Limb (tissue), 2 donors: Measurements from ENCODE around the gene POM121C.
"Not testable (repeated sequence)": the region's sequence is repeated elsewhere in the genome, so short reads cannot be mapped to it uniquely, and the experiment has no call there.

Experiments used
- DNase-seq, 2 donors: peaks; one replicate each; pipeline ENCODE4 v3.0.0-alpha.2; 2016; ENCODE audit errors: extremely low spot score in 2 of 2

Gene POM121C

DNA sequence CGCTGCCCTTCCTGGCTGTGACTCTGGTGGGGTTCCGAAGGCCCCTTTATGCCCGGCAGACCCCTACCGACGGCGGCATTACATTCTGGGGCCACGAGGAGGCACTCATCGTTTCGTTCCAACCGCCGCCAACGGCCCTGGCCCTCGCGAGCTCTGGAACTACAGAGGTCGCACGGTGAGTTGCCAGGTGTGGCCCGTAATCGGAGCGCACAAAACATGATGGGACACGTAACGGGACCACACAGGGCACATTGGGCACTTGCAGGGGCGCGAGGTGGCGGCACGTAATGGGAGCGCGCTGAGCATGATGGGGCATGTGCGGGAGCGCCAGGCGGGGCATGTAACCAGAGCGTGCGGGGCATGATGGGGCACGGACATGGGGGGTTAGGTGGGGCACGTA, 90.8 kb downstream of the POM121C start, which contains the start of gene TRIM73:
TSS of gene TRIM73 (plus strand) at position 301 of the 400 bp plus-strand sequence. CDS start 3,305 bp downstream, outside the sequence.
- not testable (repeated sequence) for DNase-seq

DNA sequence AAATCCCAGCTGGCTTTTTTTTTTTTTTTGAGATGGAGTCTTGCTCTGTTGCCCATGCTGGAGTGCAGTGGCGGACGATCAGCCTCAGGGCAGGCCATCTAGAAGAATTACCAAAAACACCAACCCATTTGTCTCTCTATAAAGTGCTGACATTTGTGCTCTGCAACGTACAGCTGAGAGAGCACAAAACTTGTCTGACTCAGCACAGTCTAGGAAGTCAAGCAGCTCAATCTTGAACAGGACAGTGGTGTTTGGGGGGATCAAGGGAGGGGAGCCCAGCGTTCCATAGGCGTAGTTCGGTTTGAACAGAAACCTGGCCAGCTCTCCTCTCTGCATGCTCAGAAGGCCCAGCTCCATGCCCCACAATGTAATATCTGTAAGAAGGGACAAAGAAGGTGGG, 92.9 kb downstream of the POM121C start:
- not testable (repeated sequence) for DNase-seq

DNA sequence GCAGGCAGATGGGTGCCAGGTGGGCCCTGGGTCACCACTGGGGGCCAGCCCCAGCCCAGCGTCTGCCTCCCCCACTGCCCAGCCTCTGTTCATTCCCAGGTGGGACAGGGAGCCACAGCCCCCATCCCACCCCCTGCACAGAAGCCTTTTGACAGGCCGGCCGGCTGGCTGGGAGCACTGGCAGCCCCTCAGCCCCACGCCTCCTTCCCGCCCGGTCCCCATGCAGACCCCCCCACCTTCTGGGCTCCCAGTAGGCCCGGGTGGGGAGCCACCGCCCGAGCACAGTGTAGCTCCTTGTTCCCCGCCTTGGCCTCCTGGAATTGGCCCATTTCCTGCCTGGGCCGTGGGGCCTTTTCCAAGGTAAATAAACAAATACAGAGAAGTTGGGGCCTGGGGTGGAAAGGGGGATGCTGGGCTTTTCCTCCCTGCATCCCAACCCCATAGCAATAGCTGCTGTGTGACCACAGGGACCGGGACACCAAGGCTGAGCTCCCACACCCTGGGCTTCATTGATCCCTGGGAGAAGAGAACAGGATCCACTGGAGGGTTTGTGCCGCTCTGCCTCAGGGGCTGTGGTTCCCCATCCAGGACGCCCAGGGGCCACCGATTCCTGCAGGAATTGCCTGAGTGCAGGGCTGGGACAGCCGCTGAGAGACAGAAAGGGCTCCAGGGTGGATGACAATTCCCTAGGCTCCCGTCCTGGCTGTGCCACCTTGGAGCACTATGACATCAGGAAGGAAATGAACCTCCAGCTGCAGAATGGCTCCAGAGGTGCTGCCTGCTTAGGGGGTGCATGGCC, 111.4 kb downstream of the POM121C start:
- DNase-seq: not testable (repeated sequence)

DNA sequence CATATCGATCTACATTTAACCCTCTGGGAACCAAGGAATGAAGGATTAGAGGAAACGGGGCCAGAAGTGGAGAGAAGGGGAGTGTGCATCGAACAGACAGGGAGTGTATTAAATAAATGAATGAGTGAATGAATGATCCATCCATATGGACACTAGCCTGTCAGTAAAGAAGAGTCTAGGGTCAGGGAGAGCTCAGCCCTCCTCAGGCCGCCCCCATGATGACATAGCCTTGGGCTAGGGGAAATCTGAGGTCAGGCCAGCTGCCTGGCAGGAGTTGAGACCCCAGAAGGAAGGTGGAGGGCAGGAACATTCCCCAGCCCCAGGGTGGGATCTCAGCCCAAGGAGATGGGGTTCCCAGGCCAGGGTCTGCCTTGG, 112.0 kb downstream of the POM121C start:
- DNase-seq: not testable (repeated sequence)

GRCh38 chr7:75367313-75367712, 118.8 kb downstream of the POM121C start:
- not testable (repeated sequence) for DNase-seq
